Measurements from ENCODE around the gene PCDHA2.
"Not testable (repeated sequence)": the region's sequence is repeated elsewhere in the genome, so short reads cannot be mapped to it uniquely, and the experiment has no call there.

The PCDHA2 gene

GRCh38 chr5:140821375-140822280 lies 27.0 kb downstream of the PCDHA2 start, which contains the start of gene PCDHA5:
TSS of gene PCDHA5 (plus strand) at chr5:140821613.
- peak; percentile 72 for DNase-seq (ENCODE audit: low spot score)

- no peak for DNase-seq (ENCODE audit: low spot score)
These were observed 27.6 kb downstream of the PCDHA2 start for GRCh38 chr5:140822281-140822629.

- not testable (repeated sequence) for DNase-seq (ENCODE audit: low spot score)
These were observed 28.3 kb downstream of the PCDHA2 start for GRCh38 chr5:140822969-140823368.

- DNase-seq (ENCODE audit: low spot score): no peak
These were observed 28.8 kb downstream of the PCDHA2 start for GRCh38 chr5:140823475-140823874.

DNA sequence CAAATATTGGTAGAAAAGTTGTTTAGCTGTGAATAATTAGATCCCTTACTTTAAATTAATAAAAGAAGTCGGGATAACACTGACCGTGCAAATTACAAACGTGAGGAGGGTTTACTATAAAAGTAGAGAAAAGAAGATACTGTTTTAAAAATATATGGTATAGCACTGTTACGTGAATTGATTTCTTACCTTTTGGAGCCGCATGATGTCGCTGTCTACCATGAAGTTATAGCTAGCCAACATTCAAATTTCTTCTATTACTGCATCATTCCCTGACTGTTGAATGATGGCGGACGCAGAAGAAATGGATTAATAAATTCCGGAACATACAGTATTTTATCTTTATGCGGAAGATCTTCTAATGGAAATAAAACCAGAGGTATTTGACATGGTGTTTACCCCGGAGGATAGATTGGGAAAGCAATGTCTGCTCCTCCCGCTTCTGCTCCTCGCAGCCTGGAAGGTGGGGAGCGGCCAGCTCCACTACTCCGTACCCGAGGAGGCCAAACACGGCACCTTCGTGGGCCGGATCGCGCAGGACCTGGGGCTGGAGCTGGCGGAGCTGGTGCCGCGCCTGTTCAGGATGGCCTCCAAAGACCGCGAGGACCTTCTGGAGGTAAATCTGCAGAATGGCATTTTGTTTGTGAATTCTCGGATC lies 33.2 kb downstream of the PCDHA2 start, which contains the start of gene PCDHA6:
PCDHA6 (plus strand) TSS at position 257 of the 658 bp plus-strand sequence; CDS start at position 389, 132 bp downstream.
- no peak for DNase-seq (ENCODE audit: low spot score)

DNA sequence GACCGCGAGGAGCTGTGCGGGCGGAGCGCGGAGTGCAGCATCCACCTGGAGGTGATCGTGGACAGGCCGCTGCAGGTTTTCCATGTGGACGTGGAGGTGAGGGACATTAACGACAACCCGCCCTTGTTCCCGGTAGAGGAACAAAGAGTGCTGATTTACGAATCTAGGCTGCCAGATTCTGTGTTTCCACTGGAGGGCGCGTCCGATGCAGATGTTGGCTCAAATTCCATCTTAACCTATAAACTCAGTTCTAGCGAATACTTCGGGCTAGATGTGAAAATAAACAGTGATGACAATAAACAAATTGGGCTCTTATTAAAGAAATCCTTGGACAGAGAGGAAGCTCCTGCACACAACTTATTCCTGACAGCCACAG lies 33.7 kb downstream of the PCDHA2 start:
- no peak for DNase-seq (ENCODE audit: low spot score)

- DNase-seq (ENCODE audit: low spot score): not testable (repeated sequence)
These were observed 35.2 kb downstream of the PCDHA2 start for GRCh38 chr5:140829511-140830501.

DNA sequence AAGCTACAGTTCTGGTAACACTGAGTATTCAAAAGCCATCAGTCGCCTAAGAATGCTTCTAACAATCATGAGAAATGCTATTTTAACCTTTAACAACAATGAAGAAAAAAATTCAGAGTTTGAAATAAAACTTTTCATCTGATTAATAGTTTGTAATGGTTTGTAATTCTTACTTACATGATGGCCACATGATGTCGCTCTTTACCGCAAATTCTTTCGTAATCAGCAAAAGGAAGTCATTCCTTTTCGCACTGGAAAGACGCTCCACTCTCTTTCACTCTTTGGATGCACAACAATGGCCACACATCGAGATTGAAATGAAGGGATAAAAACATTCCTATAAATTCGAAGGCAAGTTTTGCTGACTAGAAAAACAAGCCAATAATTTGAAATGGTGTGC lies 39.3 kb downstream of the PCDHA2 start, which contains the start of gene PCDHA7:
PCDHA7 (plus strand) TSS at position 277 of the 400 bp plus-strand sequence; CDS start at position 392, 115 bp downstream.
- DNase-seq (ENCODE audit: low spot score): no peak

GRCh38 chr5:140834439-140835008 lies 39.9 kb downstream of the PCDHA2 start:
- DNase-seq (ENCODE audit: low spot score): not testable (repeated sequence)

DNA sequence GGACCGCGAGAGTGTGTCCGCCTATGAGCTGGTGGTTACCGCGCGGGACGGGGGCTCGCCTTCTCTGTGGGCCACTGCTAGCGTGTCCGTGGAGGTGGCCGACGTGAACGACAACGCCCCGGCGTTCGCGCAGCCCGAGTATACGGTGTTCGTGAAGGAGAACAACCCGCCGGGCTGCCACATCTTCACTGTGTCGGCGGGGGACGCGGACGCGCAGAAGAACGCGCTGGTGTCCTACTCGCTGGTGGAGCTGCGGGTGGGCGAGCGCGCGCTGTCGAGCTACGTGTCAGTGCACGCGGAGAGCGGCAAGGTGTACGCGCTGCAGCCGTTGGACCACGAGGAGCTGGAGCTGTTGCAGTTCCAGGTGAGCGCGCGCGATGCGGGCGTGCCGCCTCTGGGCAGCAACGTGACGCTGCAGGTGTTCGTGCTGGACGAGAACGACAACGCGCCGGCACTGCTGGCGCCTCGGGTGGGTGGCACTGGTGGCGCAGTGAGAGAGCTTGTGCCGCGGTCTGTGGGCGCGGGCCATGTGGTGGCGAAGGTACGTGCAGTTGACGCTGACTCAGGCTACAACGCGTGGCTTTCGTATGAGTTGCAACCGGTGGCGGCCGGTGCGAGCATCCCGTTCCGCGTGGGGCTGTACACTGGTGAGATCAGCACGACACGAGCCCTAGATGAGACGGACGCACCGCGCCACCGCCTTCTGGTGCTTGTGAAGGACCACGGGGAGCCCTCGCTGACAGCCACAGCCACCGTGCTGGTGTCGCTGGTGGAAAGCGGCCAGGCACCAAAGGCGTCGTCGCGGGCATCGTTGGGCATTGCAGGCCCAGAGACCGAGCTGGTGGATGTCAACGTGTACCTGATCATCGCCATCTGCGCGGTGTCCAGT lies 41.2 kb downstream of the PCDHA2 start:
- no peak for DNase-seq (ENCODE audit: low spot score)

- peak; percentile 85 for DNase-seq (ENCODE audit: low spot score)
These were observed 46.6 kb downstream of the PCDHA2 start, which contains the start of gene PCDHA8 for GRCh38 chr5:140840978-140841962. TSS of gene PCDHA8 (plus strand) at chr5:140841187. CDS start at chr5:140841322, 135 bp downstream.

DNA sequence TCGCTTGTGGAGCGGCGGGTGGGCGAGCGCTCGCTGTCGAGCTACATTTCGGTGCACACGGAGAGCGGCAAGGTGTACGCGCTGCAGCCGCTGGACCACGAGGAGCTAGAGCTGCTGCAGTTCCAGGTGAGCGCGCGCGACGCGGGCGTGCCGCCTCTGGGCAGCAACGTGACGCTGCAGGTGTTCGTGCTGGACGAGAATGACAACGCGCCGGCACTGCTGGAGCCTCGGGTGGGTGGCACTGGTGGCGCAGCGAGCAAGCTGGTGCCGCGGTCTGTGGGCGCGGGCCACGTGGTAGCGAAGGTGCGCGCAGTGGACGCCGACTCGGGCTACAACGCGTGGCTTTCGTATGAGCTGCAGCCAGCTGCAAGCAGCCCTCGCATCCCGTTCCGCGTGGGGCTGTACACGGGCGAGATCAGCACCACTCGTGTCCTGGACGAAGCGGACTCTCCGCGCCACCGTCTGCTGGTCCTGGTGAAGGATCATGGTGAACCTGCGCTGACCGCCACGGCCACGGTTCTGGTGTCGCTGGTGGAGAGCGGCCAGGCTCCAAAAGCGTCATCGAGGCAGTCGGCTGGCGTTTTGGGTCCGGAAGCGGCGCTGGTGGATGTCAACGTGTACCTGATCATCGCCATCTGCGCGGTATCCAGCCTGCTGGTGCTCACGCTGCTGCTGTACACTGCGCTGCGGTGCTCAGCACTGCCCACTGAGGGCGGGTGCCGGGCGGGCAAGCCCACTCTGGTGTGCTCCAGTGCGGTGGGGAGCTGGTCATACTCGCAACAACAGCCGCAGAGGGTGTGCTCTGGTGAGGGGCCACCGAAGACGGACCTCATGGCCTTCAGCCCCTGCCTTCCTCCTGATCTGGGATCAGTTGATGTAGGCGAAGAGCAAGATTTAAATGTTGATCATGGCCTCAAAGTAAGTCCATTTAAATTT lies 48.4 kb downstream of the PCDHA2 start:
- no peak for DNase-seq (ENCODE audit: low spot score)
